ENCODE measurements around the gene TRABD2B.

TRABD2B gene

DNA sequence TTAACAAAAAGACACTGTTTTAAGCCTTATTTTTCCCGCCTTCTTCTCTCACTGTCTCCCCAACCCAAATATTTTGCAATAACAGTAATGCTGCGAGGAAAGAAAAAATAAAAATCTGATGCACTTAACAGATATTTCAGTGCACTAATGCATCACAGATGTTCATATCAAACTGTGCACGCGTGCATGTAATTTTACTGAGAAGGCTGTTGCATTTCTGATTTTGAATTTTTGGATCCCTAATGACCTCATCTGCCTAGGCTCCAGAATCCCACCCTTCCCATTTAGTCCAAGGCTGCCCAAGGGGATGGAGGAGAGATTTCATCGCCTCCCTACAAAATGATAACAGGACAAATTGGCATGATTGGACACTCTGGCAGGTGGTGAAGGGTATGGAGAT, 5.5 kb downstream of the TRABD2B start:
- no peak for DNase-seq

DNA sequence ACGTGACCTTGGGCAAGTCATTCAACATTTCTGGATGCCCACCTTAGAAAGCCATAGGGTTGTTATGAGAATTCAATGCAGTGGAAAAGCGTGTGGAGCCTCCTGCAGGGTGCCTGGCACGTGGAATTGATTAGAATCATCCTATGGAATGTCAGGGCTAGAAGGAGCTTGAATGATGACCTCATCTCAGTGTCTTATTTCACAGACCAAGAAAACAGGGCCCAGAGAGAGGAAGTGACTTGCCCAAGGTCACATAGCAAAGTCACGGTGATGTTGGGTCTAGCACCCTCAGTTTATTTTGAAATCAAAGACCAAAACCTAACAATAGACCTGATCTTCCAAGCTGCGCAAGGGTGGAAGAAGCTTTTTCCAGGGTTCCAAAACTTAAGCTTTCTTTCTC, 6.0 kb downstream of the TRABD2B start:
- no peak for DNase-seq

DNA sequence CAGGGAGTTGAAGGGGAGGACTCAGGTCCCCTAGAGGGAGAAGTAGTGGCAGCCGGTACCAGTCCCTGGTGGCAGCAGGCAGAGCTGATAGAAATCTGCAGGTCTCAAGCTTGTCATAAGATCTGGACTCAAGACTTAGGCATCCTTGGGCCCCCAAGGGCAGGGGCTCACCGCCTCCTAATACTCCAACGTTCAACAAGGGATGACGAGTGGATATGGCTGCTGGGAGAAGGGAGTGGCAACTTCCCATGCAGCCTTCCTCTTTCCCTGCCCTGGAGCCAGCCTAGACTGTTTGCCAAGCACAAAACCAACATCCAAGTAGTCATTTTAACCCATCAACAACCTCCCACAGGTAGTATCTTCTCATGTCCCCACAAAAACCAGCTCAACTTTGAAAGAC, 6.9 kb downstream of the TRABD2B start:
- no peak for DNase-seq

DNA sequence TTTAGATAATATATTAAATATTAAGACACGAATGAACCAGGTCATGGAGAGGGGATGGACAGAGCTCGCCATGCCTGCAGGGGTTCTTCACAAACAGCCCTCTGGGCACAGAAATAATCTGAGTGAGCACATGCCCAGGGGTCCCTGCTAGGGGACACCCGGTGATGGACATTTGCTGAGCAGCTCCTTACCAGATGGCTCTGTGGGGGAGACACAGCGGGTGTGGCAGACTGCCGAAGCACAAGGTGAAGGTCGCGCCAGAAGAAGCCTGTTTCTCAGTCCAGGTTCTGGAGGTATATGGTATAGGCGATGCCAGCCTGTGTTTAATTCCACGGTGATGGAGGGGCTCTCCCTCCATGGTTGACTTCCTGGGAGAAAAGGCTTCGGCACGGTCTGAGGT, 9.6 kb downstream of the TRABD2B start:
- no peak for DNase-seq

DNA sequence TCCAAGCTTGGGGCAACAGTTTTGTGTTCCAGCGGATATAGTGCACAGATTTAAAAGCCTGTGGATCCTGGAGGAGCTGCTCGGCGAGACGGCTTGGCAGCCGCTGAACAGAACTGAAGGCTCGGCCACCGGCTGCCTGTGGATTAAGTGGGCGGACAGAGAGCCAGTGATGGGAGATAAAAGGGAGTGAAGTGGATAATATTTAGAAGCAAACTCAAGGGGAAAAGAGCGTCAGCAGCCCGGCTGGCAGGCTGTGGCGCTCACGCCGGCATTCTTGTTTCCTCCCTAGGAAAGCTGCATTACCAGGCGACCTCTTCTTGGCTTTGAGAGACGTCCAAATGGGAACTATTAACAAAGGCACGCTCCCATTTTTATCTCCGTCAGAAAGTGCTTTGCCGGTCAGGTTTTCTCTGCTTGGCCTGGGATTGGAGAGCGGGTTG, 10.4 kb downstream of the TRABD2B start:
- no peak for DNase-seq

DNA sequence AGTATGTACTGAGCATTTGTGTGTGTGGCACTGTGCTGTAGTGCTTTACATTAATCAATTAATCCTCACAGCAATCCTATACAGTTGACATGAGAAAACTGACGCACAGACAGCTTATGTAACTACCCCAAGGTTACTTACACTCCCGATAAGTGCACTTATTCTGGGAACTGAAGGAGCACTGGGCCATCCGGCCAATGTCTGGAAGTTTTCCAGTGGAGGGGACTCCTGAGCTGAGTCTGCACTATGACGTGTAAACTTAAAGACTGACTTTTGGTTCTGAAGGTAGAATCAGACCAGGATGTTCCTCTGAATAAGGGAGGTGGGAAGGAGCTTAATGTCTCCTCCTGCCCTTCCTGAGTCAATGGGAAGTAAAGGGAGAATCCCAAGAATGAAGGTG, 12.2 kb downstream of the TRABD2B start:
- DNase-seq: no peak

DNA sequence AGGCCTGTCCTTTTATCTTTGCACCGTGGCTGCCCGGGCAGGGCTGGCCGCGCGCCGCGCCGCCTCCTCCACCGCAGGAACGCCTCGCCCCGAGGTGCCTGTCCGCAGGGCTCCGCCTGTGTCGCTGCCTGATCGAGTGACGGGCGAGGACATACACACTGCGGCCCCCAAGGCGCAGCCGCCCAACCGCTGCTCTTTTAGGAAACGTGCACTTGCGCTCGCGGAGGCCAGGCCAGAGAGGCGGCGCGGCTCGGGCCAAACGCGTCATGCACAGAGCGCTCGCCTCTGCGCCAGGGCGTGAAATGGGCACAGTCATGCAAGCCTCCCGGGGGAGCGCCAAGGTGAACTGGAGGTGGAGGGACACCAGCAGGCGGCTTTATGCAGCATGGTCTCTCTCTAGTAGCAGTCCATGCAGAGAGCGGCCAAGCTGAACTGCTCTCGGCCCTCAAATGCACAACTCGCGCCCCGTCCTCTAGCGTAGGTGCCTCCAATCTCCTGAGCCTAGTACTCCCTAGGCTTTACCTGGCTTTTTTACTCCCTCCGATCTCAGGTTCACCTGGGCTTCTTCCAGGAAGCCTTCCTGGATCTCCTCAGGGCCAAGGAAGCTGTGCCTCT, 12.9 kb downstream of the TRABD2B start:
- DNase-seq: no peak

DNA sequence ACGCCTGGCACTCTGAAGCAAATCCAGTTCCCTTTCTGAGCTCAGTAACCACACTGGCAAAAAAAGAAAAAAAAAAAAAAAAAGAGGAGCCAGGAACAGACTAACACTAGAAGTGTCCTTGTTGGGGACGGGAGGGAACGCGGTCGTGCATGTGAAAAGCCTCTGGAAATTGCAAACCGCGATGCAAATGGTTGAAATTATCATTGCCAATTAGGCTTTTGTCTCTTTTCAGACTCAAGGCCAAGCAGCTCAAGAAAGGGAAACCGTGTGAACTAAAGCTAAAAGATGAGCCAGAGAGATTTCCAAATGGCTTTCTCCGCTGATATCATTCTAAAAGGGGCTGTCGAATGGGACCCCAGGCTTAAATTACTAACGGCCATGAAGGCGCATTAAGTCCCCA, 13.5 kb downstream of the TRABD2B start:
- DNase-seq: no peak

DNA sequence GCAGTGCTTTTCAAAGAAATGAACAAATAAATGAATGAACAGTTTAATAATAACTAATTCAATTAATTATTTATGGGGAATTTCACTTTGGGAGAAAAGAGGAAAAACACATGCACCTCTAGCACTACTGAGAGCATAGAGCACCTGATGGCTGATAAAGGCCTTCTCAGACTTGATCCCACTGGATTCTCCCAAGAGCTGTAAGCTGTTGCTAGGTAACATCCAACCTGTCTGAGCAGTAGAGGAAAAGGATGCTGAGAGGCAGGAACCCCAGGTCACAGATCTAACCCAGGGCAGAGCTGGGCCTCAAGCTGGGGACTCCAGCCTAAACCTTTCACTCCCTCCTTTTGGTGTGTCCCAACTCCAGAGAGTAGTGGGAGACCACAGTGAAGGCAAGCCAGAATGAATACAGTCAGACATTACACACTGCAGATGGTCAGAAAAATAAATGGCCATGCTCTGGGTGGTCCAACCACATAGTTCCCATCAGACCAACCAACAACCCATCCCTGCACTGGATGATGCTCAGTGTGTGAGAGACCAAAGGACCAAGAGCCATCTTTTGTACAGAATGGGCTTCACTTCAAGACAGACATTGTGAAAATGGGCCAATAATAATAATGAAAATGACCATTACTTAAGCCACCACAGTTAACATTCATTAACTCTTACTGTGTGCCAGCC, 15.4 kb downstream of the TRABD2B start:
- no peak for DNase-seq

DNA sequence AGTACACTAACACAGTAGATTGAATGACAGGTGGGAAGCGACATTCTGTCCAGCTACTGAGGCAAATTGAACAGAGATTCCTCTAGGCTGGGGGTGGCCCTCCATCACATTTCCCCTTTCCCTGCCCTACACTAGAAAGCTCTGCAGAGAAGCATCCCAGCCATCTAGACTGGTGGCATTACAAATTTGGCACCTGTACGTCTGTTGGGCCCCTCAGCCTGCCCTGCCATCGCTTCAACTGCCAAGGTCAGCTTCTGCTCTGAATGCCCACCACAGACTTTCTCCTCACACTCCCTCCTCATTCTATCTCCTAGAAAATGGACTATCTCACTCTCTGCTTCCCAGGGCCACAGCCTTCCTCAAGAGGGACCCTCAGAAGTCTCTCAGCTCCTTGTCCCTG, 16.7 kb downstream of the TRABD2B start:
- DNase-seq: no peak

DNA sequence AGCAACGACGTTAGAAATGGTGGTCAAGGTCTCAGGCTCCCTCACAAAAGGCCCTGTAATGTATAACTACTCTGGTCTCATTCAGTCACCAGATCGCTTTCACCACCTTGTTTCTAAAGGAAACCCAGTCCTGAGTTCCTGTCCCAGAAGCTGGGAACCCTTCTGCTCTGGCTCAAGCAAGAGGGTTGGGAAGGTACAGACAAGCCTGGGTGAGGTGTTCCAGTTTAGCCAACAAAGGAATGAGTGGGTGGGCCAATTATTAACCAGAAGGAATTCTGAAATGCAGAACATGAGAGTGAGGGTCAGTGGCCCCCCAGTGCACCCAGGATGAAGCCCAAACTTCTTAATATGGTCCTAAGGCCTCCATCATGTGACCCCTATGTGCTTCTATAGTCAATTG, 17.5 kb downstream of the TRABD2B start:
- no peak for DNase-seq

DNA sequence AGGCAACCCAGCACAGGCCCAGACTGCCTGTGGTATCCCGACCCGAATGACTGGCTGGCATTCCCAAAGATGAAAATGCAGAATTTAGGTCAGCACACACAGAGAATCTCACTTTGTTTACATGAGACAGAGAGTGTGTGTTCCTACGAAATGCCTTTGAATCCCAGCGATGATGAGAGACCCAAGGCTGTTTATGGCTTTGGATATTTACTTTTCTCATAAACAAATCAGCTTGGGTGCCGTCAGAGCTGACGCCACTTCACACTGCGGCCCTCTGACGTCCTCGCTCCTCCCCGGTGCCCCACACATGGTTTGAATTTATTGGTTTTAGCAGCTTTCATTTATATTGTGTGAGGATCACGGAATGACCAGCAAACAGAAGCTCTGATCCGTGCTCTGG, 18.7 kb downstream of the TRABD2B start:
- DNase-seq: no peak

DNA sequence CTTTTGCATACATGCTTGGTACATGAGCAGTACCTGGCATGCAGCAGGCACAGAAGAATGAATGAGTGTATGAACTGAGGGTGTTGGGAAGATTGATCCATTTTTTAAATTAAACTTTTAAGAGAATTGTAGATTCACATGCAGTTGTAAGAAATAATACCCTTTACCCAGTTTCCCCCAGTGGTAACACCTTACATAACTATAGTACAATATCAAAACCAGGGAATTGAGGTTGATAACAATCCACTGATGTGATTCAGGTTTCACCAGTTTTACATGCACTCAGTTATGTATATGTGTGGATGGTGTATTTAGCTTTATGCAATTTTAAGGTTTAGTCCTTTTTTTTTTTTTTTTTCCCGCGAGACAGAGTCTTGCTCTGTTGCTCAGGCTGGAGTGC, 20.5 kb downstream of the TRABD2B start:
- no peak for DNase-seq

DNA sequence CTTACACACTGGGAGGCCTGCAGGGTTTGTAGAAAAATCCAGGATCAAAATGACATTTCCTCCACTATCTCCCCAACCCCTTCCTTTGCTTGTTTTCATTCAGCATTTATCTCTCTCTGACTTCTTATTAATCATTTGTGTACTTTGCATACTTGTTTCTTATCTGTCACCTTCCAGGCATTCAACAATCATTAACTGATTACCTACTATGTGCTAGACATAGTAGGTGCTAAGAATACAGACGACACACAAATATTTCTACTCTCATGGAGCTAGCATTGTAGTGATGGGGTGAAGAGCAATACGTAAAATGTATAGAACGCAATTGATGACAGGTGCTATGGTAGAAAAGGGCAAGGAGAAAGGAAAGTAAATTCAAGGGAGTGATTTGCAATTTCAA, 20.9 kb downstream of the TRABD2B start:
- DNase-seq: no peak

DNA sequence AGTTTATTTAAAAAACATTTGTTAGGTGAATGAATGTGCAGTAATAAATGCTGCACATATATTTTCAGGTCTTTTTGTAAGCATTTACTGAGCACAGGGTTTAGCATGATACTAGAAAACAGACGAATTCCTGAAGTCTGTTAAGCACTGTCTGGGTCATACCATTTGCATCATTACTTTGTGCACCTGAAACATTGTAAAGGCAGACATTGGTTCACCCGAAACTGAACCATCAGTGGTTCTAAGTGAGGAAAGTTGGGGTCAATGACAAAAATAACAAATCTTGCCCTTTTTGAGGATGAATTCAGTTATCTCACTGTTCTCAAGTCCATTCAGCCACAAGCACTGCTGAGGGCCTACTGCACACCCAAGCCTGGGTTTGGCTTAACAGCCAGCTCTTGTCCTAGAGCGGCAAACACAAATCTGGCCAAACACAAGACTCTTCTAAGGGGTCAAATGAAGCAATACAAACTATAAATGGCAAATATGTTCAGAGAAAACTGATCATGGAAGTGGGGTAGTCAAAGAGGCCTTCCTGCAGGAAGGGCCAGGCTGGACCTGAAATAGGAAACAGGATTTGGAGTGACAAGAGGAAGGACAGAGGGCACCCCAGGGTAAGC, 21.8 kb downstream of the TRABD2B start:
- no peak for DNase-seq

DNA sequence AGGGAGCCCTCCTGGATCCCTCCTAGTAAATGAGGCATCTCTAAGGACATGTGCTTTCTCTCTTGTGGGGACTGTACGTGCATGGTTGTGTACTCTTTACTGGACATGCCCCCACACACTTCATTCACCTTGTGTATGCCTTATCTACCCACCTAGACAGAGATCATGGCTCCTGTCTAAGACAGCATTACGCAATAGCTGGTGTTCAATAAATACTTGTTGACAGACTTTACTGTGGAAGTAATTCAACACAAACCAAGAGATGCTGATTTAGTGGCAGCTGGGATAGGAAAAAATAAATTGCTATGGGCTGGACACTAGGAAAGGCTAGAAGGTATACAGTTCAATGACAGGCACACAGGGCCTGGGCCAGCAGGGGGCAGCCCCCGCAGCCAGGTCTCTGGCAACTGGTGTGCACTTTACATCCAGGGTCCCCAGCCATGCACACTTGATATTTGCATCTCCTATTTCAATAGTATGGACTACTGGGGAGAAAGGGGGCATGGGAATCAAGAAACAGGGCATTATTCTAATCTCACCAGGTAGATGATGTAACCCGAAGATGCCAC, 24.2 kb downstream of the TRABD2B start:
- no peak for DNase-seq

DNA sequence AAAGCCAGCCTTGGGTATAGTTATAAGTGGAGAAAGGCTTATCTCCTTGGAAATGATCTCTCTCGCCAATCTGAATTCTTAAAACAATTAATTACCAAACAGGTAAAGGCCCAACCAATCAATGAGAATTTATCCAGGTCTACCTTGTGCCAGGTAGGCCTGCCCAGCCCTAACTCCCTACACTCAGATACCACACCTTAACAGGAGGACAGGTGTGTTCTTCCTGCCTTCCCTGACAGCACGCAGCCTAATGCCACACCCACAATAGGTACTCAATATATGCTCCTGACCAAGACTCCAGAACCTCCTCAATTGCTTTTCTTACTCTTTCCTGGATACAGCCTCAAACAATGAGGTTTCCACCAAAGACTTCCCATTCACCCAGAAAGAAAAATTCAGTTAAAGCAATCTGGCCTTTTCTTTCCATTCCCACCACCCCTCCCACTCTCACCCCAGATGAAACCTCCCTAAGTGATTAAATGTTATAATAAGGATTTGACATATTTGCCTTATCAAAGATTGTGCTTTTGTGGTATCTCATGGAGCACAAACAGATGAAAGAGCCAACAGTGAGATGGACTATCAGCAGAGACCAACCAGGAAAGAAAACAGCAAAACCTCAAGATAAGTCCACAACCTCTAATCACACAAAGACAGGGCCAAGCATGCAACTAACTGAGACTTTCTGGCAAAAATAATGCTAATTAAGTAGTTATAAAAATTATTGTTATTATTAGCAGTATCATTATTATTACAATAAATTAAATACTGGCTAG, 25.6 kb downstream of the TRABD2B start:
- no peak for DNase-seq

DNA sequence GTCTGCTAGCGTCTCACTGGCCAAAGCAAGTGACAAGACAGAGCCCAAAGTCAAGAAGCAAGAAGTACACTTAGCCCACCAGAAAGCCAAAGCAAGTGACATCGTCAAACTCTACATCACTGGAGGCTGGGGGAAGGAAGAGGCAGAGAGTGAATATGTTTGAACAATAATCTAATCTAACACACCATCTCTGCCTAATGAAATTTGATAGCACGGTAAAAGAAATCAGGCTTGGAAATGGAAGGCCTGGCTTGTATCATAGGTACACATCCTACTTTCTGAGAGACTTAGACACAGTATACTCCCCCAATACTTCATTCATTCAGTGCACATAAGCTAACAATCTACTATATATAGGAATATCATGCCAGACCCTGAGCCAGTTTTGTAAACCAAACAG, 26.3 kb downstream of the TRABD2B start:
- no peak for DNase-seq

DNA sequence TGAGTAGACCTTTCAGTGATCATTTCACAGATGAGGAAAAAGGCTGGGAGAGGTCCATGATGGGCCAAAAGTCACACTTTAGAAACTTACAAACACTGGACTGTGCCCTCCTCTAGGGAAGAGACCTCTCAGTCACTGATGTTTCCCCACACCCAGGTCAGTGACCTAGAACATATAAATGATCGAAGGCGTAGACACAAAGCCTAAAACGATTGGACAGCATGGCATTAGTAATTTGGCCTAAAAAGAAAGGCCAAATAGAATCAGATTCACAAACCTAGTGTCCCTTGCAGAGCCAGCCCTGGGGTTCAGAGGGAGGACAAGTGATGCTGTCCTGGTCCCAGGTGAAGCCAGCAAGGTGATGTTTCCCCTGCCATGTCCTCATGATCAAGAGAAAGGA, 27.7 kb downstream of the TRABD2B start:
- no peak for DNase-seq

DNA sequence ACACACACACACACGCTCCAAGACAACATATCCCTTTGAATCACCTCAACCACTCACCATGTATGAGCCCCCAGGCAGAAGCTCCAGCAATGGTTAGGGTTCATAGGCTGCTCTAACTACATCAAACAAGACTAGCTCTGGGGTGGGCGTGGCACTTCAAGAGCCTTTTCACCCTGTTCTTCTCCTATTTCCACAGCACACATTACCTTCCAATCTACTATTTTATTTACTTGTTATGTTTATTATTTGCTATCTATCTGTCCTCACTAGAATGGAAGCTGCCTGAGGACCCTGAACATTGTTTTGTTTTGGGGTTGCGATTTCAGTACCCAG, 28.7 kb downstream of the TRABD2B start:
- DNase-seq: no peak

DNA sequence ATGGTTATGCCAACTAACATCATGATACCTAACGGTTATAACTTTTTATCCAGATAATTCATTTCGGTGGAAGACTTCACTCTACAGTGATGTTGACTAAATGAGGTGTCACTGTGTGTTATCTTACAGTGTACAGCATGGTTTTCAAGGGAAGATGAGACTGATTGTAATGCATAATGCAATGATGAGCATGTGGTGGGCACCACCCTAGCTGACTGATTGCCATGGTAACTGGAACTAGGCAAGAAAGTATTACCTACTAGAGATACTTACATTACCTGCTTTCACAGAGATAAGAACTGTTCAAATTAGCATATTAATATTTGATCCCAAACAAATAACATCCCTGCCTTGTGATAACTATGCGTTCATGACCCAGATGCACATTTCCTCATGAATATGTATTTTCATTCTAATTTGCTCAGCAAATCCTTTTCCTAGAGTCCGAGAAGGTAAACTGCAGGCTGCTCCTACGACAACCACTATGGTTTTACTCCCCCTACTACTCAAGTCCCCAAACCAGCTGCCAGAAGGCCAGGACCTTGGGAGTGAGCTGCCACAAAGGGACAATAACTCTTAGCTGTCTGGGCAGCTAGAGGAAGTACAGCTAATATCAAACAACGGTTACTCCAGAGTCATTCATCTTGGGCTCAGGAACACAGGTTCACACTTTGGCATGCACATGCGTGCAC, 29.2 kb downstream of the TRABD2B start:
- DNase-seq: no peak

DNA sequence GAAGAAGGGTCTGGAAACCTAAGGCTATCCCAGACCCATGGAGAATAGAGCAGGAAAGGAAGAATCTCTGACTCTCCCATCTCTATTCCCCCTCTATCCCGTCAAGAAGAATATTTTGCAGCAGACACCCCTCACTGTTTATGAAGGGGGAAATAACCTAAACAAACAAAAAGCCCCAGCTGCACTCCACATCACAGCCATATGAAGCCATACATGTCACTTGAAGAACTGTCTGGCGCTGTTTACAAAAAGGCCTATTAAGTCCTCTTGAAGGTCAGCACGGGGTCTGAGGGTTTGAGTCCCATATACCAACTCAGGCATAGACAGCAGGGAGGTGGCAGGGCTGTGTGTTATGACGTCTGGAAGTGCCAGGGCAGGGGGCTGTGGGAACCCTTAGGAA, 31.4 kb downstream of the TRABD2B start:
- no peak for DNase-seq

DNA sequence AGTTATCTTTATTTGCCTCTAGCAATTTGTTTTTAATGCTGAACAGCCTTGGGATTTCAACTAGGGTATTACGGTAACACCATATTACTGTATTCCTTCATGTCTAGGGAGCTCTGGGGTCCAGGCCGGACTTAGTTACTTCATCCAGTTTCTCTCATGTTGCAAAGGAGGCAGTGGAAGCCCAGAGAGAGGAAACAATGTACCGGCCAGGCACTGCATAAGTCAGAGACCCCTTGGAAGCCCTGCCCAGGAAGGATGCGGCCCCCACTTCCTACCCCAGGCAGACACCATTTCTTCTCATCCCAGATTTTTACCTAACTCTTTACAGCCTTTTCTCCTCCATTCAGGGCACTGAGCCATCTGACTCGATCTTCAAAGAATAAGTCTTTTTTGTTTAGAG, 32.5 kb downstream of the TRABD2B start:
- no peak for DNase-seq
